Frontal cortex (tissue), 4 donors: Measurements from ENCODE around the gene FAM20B. TPM values are rescaled to one million over a fixed set of nuclear protein-coding genes. Genes with fewer than 3 reads are reported as not detected.

Experiments used
- DNase-seq, 2 donors: peaks; one replicate each; pipeline ENCODE4 v3.0.0; 2012; ENCODE audit warnings: low spot score in 2 of 2
- FAIRE-seq: peaks from 2 replicates; lab custom pipeline; 2012; peaks lifted over from hg19 to GRCh38; lab: Jason Lieb, UNC
- total RNA-seq: library from RNA; depleted of rRNA; stranded (reverse); fragments of >200 nt; gene quantifications from one replicate; pipeline ENCODE4 v1.2.3, GENCODE V29; 2014
- donor health status: control.
- donor health status: control.
- donor health status: control.

FAM20B gene
- total RNA-seq, 1 donor from 2014 or later: 48.9 TPM

DNA sequence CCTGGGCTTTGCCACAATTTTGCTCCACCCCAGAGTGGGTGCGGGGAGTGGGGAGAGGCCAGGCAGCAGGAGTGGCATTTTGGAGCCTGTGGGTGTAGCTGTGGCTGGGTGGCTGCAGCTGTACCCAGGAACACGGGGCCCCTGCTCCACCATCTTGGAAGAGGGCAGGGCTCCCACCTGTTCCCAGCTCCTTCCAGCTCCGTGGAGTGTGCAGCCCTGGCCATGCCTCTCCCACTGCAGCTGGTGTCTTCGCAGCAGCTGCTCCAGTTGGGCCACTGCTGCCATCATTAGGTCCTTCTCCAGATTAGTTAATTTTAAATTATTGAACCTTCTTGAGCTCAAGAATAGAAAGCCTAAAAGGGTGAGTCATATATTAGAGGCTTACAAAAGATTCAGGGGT lies 17.6 kb downstream of the FAM20B start:
- no peak for FAIRE-seq
- DNase-seq: no peak

DNA sequence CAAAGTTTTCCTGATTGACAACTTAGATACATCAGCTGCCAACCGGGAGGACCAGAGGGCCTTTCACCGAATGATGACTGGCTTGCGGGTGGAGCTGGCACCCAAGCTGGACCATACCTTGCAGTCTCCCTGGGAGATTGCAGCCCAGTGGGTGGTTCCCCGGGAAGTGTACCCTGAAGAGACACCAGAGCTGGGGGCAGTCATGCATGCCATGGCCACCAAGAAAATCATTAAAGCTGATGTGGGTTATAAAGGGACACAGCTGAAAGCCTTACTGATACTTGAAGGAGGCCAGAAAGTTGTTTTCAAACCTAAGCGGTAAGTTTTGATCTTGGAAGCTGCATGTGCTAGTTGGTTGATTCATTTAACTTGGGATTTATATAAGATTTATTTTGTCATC lies 18.2 kb downstream of the FAM20B start:
- no peak for FAIRE-seq
- DNase-seq: no peak

DNA sequence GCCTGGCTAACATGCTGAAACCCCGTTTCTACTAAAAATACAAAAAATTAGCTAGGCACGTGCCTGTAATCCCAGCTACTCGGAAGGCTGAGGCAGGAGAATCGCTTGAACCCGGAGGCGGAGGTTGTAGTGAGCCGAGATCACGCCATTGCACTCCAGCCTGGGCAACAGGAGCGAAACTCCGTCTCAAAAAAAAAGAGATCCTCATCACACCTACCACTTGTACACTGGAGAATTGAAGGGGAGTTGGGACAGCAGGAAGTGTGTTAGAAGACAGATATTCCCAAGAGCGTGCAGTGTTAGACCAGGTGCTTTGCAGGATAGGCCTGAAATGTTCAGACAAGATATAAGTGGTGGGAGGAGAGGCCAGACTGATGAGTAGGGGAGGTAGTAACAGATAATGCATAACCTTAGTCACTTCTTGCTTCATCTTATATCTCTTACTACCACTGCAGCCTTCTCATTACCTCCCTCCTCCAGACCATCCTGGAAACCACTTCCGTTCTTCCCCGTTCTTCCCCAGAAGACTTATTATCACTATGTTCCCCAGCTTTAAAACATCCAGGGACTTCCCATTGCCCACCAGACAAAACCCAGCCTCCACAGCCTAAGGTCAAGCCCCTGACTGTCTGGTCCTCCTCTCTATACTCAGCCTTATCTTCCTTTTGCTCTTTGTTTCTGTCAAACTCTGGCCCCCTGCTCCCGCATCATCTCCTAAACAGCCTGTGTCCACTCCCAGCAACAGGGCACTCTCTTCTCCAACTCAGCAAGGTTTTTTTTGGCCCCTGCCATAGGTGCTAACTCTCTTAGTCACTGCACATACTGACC lies 21.3 kb downstream of the FAM20B start:
- DNase-seq: no peak
- no peak for FAIRE-seq

DNA sequence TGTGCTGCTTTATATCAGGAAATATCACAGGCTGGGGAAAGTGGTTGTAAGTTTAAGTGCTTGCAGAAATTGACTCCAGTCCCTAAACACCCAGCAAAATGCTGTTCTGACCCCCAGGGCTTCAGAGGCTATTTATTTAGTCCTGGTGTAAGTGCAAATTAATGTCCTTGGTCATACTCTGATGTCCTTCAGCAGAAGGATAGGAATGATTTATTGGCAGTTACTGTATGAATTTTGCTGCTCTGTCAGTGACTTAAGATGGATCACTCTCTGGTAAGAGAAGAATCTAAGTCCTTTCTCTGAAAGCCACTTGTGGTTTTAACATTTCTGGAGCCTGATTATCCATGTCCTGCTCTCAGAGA lies 21.9 kb downstream of the FAM20B start:
- DNase-seq (no peak), FAIRE-seq (no peak)

DNA sequence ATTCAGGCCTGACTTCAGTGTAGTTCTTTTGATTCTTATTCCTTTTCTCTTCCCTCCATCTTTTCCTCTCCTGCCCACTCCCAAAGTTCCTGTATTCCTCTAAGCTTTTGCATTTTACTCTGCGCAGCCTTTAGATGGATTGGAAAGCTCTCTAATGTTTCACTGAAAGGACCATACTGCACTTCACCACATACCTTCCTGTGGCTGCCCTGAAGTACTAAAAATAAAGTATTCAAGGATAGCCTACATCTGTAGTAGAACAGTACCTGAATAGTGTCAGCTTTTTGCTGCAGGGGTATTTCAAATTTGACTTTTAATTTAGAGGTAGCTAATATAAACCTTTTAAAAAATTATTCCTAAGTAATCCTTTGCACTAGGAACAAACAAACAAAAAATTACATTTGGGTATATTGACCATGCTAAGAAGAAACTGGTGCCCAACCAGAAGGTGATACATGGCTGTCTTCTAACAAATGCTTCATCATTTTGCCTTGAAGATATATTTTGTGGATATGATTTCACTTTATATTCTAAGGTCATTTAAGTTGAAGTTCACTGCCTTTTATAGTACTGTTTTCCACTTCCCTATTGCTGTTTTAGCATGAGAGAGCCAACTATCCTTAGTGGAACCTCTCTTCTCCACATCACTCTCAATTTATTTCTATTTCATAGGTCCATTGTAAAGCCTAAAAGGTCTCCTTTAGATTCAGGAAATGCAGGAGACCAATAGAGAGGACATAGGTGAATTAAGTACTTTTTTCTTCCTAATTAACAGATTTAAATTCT lies 22.8 kb downstream of the FAM20B start:
- FAIRE-seq (no peak), DNase-seq (no peak)

DNA sequence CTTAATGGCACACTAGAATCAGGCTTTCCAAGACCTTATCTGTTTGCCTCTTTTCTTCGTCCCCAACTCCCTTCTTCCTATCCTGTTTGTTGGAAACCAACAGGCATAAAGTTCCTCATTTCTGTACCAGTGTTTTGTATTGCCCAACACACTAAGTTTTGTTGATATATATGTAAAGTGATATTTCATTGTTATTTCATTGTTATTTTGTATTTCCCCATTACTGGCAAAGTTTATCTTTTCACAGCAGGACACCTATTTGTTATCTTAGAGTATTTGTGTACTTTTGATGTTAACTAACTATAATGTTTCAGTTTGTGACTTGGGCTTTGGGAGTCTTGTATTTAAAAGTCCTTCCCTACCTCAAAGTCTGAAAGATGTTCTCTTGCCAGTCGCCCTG lies 27.1 kb downstream of the FAM20B start:
- DNase-seq (no peak), FAIRE-seq (no peak)

DNA sequence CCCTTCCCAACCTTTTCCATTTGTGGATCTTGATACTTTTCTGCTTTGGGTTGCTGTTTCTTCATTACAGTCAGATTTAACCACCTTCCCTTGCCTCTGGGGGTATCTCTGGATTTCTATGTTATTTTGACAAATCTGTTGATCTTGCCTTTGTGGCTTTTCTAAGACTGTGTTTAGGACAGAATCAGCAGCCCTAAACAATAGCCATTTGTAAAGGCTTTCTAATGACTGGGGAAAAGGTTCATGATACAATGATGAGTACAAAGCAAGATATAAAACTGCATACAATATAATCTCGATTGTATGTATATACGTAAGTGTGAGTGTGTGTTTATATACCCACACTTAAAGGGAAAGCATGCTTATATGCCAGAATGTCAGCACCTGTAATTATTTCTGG lies 27.8 kb downstream of the FAM20B start:
- FAIRE-seq: no peak
- DNase-seq: no peak

DNA sequence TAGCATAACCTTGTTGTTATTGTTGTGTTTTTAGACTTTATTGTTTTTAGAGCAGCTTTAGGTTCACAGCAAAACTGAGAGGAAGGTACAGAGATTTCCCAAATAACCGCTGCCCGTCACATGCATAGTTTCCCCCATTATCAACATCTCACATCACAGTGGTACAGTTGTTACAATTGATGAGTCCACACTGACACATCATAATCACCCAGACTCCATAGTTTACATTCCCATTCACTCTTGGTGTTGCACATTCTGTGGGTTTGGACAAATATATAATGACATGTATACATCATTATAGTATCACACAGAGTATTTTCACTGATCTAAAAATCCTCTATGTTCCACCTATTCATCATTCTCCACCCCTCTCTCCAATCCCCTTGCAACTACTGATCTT lies 30.2 kb downstream of the FAM20B start:
- DNase-seq (no peak), FAIRE-seq (no peak)

DNA sequence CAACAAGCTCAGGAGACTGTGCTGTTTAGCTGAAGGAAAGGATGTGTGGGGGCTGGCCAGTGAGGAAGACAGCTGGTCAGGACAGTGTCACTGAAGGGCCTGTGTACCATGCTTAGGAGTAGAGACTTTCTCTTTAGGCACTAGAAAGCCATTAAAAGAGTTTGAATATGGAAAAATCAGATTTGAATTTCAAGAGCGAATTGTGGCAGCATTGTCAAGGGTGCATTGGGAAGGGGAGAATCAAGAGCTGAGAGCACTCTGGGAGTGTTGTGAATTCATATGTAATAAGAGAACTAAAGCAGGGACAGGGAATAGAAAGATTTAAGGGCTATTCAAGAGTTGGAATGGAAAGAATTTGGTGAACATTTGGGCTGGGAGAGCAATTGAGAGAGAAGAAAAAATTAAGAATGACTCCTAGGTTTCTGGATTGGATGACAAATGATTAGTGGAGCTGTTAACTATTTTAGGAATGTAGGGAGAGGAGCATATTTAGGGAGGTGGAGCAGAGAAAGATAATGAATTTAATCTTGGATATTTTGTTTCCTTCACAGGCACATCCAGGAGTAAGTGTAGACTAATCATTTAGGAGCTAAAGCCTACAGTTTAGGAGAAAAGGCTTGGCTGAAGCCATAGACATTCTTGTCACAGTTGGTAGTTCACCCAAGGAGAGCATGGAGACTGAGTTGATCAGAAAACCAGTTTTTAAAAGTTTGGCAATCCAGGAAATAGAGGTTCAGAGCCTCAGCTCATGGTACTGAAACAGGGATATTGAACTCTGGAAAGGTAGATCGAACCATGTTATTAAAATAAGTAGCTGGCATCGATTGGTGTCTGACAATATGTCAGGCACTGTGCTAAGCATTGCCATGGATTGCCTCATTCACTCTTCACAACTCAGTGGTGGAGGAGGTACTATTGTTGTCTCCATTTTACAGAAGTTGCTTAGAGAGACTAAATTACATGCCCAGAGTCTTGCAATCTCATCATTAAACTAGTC lies 33.1 kb downstream of the FAM20B start:
- DNase-seq (no peak), FAIRE-seq (no peak)

DNA sequence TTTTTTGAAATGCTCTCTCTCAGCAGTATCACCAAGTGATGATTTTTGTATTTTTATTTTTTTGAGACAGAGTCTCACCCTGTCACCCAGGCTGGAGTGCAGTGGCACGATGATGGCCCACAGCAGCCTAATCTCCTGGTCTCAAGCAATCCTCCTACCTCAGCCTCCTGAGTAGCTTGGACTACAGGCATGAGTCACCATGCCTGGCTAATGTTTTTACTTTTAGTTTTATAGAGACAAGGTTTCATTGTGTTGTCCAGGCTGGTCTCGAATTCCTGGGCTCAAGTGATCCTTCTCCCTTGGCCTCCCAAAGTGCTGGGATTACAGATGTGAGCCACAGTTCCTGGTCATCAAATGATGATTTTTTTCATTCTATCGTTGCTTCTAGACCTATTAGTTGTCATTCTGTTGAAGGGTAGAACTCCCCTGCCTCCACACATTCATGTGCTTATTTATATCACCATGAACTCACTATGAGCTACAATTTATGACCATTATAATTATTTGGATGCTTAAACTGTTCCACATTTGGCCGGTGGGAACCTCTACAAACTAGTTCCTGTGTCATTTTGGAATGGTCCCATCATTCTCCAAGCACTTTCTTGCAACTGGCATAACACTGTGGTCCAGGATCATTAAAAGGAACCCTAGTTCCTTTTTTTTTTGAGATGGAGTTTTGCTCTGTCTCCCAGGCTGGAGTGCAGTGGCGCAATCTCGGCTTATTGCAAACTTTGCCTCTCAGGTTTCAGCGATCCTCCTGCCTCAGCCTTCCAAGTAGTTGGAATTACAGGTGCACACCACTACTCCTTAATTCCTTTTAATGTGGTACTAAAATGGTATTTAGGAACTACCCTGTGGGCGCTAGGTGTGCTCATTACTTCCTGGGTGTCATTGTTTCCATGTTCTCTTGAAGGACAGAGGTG lies 35.9 kb downstream of the FAM20B start:
- FAIRE-seq: no peak

DNA sequence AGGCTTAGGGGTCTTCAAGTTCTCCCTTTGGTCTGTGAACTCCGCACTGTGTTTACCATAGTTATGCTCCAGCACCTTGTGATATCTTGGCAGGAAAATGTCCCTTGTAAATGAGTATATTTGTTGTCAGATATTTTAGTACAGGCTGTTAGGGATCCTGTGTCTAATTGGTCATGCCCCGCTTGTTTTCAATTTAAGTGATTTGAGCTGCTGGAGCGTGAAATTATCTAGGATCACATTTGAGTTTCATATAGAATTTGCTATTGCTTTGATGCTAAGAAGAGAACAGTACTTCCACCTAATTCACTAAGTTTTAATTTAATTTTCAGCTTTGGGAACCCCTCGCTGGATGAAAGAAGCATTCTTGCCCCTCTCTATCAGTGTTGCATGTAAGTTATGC lies 40.8 kb downstream of the FAM20B start:
- DNase-seq (no peak), FAIRE-seq (no peak)

More for the DNA sequence above, 35.9 kb downstream of the FAM20B start:
- no peak for DNase-seq

DNA sequence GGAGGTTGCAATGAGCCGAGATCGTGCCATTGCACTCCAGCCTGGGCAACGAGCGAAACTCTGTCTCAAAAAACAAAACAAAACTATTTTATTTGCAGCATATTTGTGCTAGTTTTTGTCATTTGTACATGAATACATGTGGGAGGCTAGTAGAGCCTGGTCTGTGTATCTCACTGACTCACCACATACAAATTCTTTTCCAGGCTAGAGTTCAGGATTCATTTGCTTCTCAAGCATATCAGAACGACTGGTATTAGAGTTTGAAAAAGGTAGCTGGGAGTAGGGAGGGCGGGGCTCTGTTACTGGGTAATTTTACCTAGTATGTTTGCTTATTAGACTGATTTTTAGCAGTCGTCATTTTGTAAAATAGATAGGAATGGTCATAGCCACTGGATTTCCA lies 51.7 kb downstream of the FAM20B start:
- no peak for DNase-seq
- no peak for FAIRE-seq

DNA sequence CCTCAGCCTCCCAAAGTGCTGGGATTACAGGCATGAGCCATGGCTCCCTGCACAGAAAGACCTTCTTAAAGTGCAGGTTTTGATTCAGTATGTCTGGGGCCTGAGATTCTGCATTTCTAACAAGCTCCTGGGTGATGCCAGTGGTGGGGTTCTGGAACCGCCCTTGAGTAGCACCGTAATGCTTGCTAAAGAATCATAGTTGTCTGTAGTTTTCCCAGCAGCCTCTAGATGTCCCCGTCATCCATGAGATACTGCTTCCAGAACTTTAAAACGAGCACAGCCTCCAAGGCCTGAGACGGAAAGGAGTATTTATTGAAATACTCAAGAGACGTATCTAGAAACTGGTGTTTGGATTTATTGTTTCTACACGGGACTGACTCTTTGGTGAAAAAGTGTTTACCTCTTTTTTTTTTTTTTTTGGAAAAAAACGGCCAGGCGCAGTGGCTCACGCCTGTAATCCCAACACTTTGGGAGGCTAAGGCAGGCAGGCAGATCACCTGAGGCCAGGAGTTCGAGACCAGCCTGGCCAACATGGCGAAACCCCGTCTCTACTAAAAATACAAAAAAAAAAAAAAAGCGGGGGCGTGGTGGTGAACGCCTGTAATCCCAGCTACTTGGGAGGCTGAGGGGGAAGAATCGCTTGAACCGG lies 53.5 kb downstream of the FAM20B start:
- DNase-seq (peak; percentile 57 to 68), FAIRE-seq (no peak)

DNA sequence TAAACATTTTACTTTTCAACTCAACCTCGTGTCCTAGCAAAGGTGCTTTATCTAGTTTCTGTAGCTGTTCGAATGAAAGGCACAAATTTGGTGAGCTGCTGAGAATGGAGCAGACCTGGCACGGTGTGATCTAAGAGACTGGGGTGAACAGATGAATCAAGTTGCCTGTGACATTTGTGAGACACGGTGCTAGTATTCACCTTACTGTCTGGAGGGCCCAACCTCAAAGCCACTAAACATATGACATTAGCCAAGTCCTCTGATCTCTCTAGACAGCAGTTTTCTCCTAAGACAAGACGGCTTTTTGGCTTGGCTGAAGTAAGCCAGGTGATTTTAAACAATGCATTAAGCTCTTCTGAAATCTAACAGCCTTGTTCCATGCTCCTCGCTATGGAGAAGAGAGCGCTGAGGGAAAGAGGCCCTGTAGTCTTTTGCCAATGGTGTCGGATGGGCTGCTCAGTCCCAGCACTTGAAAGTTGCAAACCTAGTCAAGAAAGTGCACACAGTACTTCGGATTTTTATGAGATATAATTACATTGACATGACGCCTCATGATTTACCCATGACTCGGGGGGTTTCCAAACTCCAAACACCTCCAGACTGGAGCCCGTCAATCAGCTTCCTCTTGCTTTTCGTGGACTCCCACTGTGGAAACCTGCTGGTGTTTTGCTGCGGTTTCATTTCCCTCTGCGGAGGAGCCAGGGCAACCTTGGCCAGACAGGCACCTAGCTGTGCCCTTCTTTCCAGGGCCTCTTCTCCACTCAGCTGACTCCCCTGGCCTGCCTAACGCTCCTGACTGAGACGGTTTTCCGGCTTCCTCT lies 55.4 kb downstream of the FAM20B start:
- FAIRE-seq (no peak), DNase-seq (no peak)

DNA sequence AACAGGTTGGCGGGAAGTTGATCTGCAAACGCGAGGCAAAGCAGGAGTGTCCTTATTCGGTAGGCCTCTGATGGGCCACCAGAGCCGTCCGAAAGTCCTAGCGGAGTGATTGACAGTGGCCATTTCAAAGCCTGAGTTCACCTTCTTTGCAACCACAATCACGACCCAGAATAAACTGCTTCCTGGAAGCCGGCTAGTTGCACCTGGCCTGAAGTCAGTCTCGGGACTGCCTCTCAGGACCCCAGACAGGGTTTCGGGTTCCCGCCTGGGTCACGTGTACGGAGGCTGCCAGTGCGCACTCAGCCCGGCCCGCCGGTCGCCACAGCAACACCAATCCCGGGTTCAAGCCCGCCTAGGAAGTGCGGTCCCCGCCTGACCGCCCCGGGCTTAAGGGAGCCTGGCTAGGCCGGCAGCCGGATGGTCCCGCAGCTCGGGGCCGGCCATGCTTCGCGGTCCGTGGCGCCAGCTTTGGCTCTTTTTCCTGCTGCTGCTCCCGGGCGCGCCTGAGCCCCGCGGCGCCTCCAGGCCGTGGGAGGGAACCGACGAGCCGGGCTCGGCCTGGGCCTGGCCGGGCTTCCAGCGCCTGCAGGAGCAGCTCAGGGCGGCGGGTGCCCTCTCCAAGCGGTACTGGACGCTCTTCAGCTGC lies 56.1 kb downstream of the FAM20B start, which contains the start of gene TOR3A:
TOR3A (plus strand) TSS at position 384 of the 646 bp plus-strand sequence; CDS start at position 443, 59 bp downstream.
- FAIRE-seq: no peak
- peak; percentile 90 to 93 for DNase-seq

DNA sequence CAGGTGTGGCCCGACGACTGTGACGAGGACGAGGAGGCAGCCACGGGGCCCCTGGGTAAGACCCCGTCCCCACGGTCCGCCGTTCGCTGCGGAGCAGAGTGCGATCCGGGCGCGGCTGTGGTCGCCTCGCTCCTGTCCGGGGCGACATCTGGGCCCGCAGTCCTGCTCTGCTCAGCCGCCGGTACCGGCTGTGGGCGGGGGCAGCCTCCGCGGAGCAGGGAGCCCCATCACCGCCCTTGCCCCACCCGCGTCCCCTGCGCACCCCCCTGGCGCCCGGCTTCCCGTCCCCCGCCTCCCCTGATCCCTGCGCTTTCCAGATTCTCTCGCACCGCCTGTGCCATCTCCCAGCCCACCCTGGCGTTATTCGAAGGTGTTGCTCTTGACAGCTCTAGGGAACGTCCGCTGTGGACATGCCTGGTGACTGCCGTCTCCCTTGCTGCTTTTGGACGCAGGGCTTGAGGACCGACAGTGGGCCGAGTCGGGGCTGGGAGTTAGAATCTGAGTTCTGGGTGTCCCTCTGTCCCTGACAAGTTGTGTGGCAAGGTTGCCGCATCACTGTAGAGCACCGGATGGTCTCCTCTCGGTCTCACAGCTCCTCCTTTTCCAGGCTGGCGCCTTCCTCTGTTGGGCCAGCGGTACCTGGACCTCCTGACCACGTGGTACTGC lies 56.8 kb downstream of the FAM20B start:
- FAIRE-seq (no peak), DNase-seq (peak in 1 of 2 donors; percentile 61)

DNA sequence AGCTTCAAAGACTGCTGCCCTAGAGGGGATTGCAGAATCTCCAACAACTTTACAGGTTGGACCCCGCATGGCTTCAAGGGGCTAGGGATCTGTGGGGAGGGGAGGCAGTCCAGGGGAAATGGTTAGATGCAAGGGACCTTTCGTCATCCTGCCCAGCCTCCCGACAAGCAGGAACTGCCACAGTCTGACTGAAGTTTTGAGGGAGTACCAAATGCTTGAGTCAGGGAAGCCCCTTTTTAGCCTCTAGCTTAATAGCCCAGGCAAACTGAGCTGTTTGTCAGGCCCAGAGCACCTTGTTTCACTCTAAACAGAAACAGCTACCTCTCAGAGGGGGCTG lies 57.3 kb downstream of the FAM20B start:
- FAIRE-seq: no peak
- DNase-seq: no peak
